Type B pancreatic cell (in vitro differentiated cells): ENCODE data around the gene ACTR1A. TPM values are rescaled to one million over a fixed set of nuclear protein-coding genes. Genes with fewer than 3 reads are reported as not detected.

ENCODE experiments used
- microRNA-seq: library from miRNA; unstranded; fragments of <30 nt; microRNA quantifications from one replicate; pipeline ENCODE4, GENCODE V29; 2020
- total RNA-seq: library from RNA; stranded (reverse); gene quantifications from 2 replicates; pipeline ENCODE4 v1.2.1, GENCODE V29; 2021; ENCODE audit warnings: low replicate concordance

Gene ACTR1A
- total RNA-seq, 1 donor from 2014 or later: 95.4 TPM

Small RNAs within 50 kb of the gene (microRNA-seq; reads per million reads assigned to microRNA genes)
- gene MIR146B: 62.8 reads per million, percentile 57 among the genes with 10 or more reads in this experiment

Other genes with a start within 250 kb of the ACTR1A start
- gene NFKB2, start 107.0 kb downstream of the ACTR1A start, total RNA-seq: 29.7 and 47.1 TPM in 2 replicates
- gene PSD, start 83.9 kb downstream of the ACTR1A start, total RNA-seq: 7.8 and 9.3 TPM in 2 replicates
- 14.8 and 19.0 TPM in 2 replicates for gene FBXL15, start 81.9 kb downstream of the ACTR1A start, total RNA-seq
- gene CUEDC2, start 70.1 kb downstream of the ACTR1A start, total RNA-seq: 44.5 and 86.1 TPM in 2 replicates
- gene C10orf95, start 51.2 kb downstream of the ACTR1A start, total RNA-seq: 0.75 and 2.3 TPM in 2 replicates
- 18.5 and 29.4 TPM in 2 replicates for gene SUFU, start 1.3 kb upstream of the ACTR1A start, total RNA-seq
- gene TRIM8, start 141.8 kb upstream of the ACTR1A start, total RNA-seq: 81.6 and 124 TPM in 2 replicates
- 12.2 and 15.8 TPM in 2 replicates for gene ARL3, start 211.7 kb upstream of the ACTR1A start, total RNA-seq
- 27.8 and 35.8 TPM in 2 replicates for gene SFXN2, start 211.9 kb upstream of the ACTR1A start, total RNA-seq
- 40.3 and 80.4 TPM in 2 replicates for gene WBP1L, start 241.2 kb upstream of the ACTR1A start, total RNA-seq